Raji (cell line): ENCODE measurements around the gene MCF2L.

Experiments used
- POLR2A ChIP-seq: IDR thresholded peaks from 2 replicates; pipeline ENCODE4 v1.6.1; 2011; ENCODE audit warnings: low read depth, low read length, control low read depth; ENCODE audit not compliant: insufficient read depth

Gene MCF2L

GRCh38 chr13:112968380-112968909 lies 569 bp upstream of the MCF2L start:
- TF ChIP-seq POLR2A: no peak

- TF ChIP-seq POLR2A: no peak
Observed at GRCh38 chr13:112969692-112970338, 801 bp downstream of the MCF2L start.

DNA sequence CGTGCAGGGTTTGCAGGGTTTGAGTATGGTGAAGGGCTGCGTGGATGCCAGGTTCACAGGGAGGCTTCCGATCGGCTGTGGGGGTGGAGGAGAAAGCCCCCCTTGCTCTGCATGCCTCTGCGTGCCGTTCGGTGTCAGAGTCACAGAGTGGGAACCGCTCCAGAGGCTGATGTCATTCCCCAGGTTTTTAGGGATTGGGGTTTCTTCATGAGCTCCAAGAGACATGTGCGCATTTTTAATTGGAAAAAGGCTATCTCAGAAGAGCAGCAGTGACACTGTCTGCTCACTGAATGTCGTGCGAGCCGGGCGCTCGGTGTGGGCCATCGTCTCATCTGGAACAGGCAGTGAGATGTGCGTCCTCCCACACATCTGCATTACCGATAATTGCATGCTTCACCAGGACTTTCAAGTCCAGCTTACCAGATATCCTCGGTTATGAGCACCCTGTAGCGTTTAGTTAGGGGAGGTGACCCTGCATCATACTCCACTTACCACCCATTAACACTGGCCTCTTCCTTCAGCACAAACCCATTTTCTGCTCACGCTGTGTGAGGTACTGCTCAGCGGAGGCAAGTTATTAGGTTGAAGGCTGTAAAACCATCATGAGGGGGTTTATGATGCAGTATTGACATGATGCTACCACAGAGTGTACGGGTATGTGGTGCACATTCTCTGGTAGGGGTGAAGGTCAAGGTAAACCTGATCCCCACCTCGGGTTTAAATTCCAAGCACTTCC lies 1.7 kb downstream of the MCF2L start:
- no peak for TF ChIP-seq POLR2A

GRCh38 chr13:112971288-112971643 lies 2.3 kb downstream of the MCF2L start:
- TF ChIP-seq POLR2A: no peak

GRCh38 chr13:112972258-112972657 lies 3.2 kb downstream of the MCF2L start:
- TF ChIP-seq POLR2A: no peak

- TF ChIP-seq POLR2A: no peak
Observed at GRCh38 chr13:112972867-112973576, 4.0 kb downstream of the MCF2L start.

DNA sequence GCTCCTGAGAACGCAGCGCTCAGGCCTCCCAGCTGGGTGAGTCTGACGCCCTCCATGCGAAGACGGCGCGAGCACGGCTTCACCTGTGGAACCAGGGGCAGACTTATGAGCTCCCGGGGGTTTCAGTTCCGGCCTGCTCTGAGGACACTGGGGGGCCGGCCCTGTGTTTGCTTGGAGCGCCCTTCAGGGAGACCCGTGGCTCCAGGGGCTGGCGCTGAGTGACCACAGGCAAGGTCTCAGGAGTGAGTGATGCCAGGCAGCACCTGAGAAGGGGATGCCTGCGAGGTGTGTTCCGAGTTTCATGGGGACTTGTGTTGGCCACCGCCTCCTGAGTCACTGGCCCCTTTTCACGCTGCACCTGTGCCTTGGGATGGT lies 4.5 kb downstream of the MCF2L start:
- TF ChIP-seq POLR2A: no peak

GRCh38 chr13:112974125-112974524 lies 5.1 kb downstream of the MCF2L start:
- TF ChIP-seq POLR2A: no peak

DNA sequence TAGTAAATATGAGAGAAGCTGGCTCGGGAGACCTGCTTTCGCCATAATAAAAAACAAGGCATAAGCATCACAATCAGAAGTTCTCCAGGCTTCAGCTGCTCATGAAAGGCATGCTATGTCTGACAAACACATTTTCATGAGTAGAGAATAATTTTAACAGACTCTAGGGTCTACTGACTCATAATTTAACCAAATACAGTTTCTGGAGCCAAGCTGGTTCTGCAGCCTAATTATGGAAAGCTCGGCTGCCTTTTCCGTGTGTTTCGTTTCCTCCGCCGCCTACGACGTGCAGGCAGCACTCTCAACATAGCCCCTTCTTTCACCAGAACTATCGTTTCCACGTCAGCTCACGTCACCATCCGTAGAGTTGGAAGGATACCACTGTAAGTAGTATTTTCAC lies 5.7 kb downstream of the MCF2L start:
- TF ChIP-seq POLR2A: no peak

GRCh38 chr13:112975401-112975939 lies 6.5 kb downstream of the MCF2L start:
- TF ChIP-seq POLR2A: no peak

- no peak for TF ChIP-seq POLR2A
Observed at GRCh38 chr13:112976526-112976925, 7.5 kb downstream of the MCF2L start.

GRCh38 chr13:112977091-112977490 lies 8.1 kb downstream of the MCF2L start:
- TF ChIP-seq POLR2A: no peak

GRCh38 chr13:112977525-112977924 lies 8.5 kb downstream of the MCF2L start:
- no peak for TF ChIP-seq POLR2A

DNA sequence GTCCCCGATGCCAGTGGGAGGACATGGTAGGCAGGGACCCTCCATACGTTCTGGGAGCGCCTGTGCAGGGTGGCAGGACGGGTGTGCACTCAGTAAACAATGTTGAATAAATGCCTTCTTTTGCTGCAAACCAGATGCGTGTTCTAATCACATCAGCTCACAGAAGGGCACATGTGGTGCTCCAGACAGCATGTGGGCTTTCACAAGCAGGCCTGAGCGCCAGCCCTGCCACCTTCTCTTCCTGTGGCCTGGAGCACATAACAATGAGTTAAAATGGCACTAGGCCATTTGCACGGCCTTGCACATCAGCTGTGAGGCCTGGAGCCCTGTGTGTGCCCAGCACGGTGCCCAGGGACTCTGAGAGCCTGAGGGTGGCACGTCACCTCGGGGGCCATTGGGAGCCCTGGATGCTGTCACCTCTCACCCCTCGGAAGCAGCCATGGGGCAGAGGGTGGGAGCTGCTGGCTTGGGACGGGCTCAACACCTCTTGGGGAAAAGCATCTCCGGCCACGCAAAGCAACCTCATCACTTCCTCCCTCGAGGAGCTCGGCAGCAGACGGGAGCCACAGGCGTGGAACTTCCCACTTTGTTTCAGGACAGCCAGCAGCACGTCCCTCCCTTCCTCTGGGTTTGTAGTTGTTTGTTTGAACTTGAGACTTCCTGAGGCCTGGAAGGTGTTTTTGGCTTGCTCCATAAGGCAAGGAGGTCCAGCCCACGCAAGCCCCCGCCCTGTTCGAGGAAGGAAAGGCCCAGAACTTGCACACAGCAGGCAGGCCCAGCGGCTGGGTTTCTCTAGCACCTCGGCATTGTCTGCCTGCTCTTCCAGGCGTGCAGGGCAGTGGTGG lies 9.8 kb downstream of the MCF2L start:
- no peak for TF ChIP-seq POLR2A

- TF ChIP-seq POLR2A: no peak
Observed at GRCh38 chr13:112979406-112979902, 10.4 kb downstream of the MCF2L start.
